Body of pancreas (tissue), 4 donors: ENCODE results near the gene ICAM5. TPM values are rescaled to one million over a fixed set of nuclear protein-coding genes. Genes with fewer than 3 reads are reported as not detected.

Experiments used
- ATAC-seq: fragments of 150-250 bp; one replicate; pipeline ENCODE4 v1.9.1; 2016
- DNase-seq, 4 donors: peaks; one replicate each; pipeline ENCODE4 v3.0.0-alpha.2; 2019
- H3K27ac ChIP-seq, 4 donors: fragments of 200-600 bp; sonication (generic); 1 replicate in 3 of 4; 2 replicates in 1 of 4; pipeline versions ENCODE4 v1.5.1 to v1.6.1; 2016 to 2019; ENCODE audit warnings: mild to moderate bottlenecking in 1 of 4, mixed read lengths in 1 of 4, moderate library complexity in 1 of 4
- H3K27me3 ChIP-seq, 2 donors: fragments of 200-600 bp; sonication (generic); one replicate each; pipeline ENCODE4 v1.6.0; 2016; ENCODE audit warnings: mild to moderate bottlenecking in 1 of 2
- H3K36me3 ChIP-seq, 2 donors: fragments of 200-600 bp; sonication (generic); replicated peaks in 1 of 2; 2 replicates each; pipeline ENCODE4 v1.5.1; 2016; ENCODE audit warnings: low read depth in 2 of 2; ENCODE audit not compliant: insufficient read depth in 1 of 2
- H3K4me1 ChIP-seq: fragments of 200-600 bp; sonication (generic); one replicate; pipeline ENCODE4 v1.6.0; 2016
- H3K4me3 ChIP-seq, 2 donors: fragments of 200-600 bp; sonication (generic); 1 replicate in 1 of 2; 2 replicates in 1 of 2; pipeline ENCODE4 v1.5.1; 2016 to 2019
- H3K9me3 ChIP-seq, 3 donors: fragments of 200-600 bp; sonication (generic); 1 replicate in 2 of 3; 2 replicates in 1 of 3; pipeline ENCODE4 v1.5.1; 2016
- CTCF ChIP-seq, 7 experiments: fragments of 450-650 bp in 4 of 7; fragments of 200-600 bp in 3 of 7; sonication (generic) in 3 of 7; IDR thresholded peaks; one replicate each; pipeline ENCODE4 v1.5.1; 2016 to 2019; ENCODE audit warnings: antibody characterized with exemption in 7 of 7
- POLR2A ChIP-seq, 3 donors: fragments of 450-650 bp; IDR thresholded peaks; one replicate each; pipeline ENCODE4 v1.6.1; 2016; ENCODE audit warnings: antibody characterized with exemption in 3 of 3, mild to moderate bottlenecking in 2 of 3
- WGBS, 2 donors: methylation state at CpG; one replicate each; pipeline ENCODE4 v1.1.5; 2017; 5-methylcytosine and 5-hydroxymethylcytosine counted together
- intact Hi-C: fragments of 100-400 bp; cut with DNase I; formaldehyde crosslinking; loops from one replicate; pipeline ENCODE4 v1.15.1; 2023
- total RNA-seq, 2 donors: library from RNA; depleted of rRNA; stranded (reverse); fragments of >200 nt; gene quantifications; one replicate each; pipeline ENCODE4 v1.1.0, GENCODE V29; 2016

ICAM5 gene
- total RNA-seq, 2 donors from 2014 or later, result 0.33 TPM; not detected in 1

- TF ChIP-seq CTCF (IDR thresholded peaks at IDR 0.05) (no peak), POLR2A (IDR thresholded peaks at IDR 0.05) (no peak)
- Histone ChIP-seq H3K27ac (peak overlapping the region in 3 of 4 donors; percentile 64 to 91 (median 90)), H3K36me3 (peaks cover 0 to 28% of the 10 kb centered on the region in 2 donors), H3K9me3 (no peaks in the 10 kb centered on the region), H3K4me1 (peaks cover 29% of the 10 kb centered on the region), H3K27me3 (no peaks in the 10 kb centered on the region), H3K4me3 (peak overlapping the region; percentile 57 to 80)
- WGBS, 2 donors, result 28 to 43% methylated on average over 5 to 18 of the region's 18 CpGs
- DNase-seq (no peak), ATAC-seq (no peak)
- intact Hi-C loops, result no loop called here
Measured at GRCh38 chr19:10332158-10332964, 42.6 kb downstream of the ICAM5 start.

GRCh38 chr19:10332965-10333757 is 43.4 kb downstream of the ICAM5 start, which contains the start of gene RAVER1:
RAVER1 (minus strand) TSS chr19:10333529; CDS start chr19:10333507, 22 bp downstream.
- Histone ChIP-seq H3K9me3 (no peaks in the 10 kb centered on the region), H3K36me3 (peaks cover 0 to 22% of the 10 kb centered on the region in 2 donors), H3K4me3 (peak within 1 kb of the TSS; percentile 57 to 80), H3K27me3 (no peaks in the 10 kb centered on the region), H3K4me1 (peaks cover 29% of the 10 kb centered on the region), H3K27ac (peak within 1 kb of the TSS; percentile 65 to 91 (median 86))
- peak in 1 of 7 experiments; percentile 17 for TF ChIP-seq CTCF (IDR thresholded peaks at IDR 0.05)
- peak; percentile 61 to 87 (median 81) for TF ChIP-seq POLR2A (IDR thresholded peaks at IDR 0.05)
- intact Hi-C loops, result no loop called here
- ATAC-seq (peak; percentile 93), DNase-seq (peak; percentile 98)
- WGBS, 2 donors, result 0 to 2% methylated on average over 14 to 81 of the region's 82 CpGs

- Histone ChIP-seq H3K27ac (peak overlapping the region; percentile 65 to 91 (median 86)), H3K27me3 (no peaks in the 10 kb centered on the region), H3K4me1 (peaks cover 29% of the 10 kb centered on the region), H3K36me3 (peaks cover 0 to 15% of the 10 kb centered on the region in 2 donors), H3K4me3 (peak overlapping the region; percentile 30 to 35), H3K9me3 (no peaks in the 10 kb centered on the region)
- intact Hi-C loops, result no loop called here
- peak in 2 of 4 donors; percentile 26 to 29 for DNase-seq
- peak; percentile 5 for ATAC-seq
- TF ChIP-seq POLR2A (IDR thresholded peaks at IDR 0.05) (no peak), CTCF (IDR thresholded peaks at IDR 0.05) (peak in 2 of 7 experiments; percentile 6 to 12)
- WGBS, 2 donors, result 7 to 11% methylated on average over 11 to 43 of the region's 44 CpGs
Measured at GRCh38 chr19:10333758-10334587, 44.2 kb downstream of the ICAM5 start.

GRCh38 chr19:10334588-10335351 is 45.0 kb downstream of the ICAM5 start:
- peaks cover 29% of the 10 kb centered on the region for H3K4me1 ChIP-seq
- no peaks in the 10 kb centered on the region for H3K27me3 ChIP-seq
- DNase-seq (peak; percentile 98), ATAC-seq (peak; percentile 84)
- TF ChIP-seq CTCF (IDR thresholded peaks at IDR 0.05) (peak in 2 of 7 experiments; percentile 1 to 15), POLR2A (IDR thresholded peaks at IDR 0.05) (peak; percentile 50 to 84 (median 81))
- peak overlapping the region; percentile 65 to 91 (median 86) for H3K27ac ChIP-seq
- peak overlapping the region; percentile 30 to 35 for H3K4me3 ChIP-seq
- peaks cover 0 to 8% of the 10 kb centered on the region in 2 donors for H3K36me3 ChIP-seq
- no peaks in the 10 kb centered on the region for H3K9me3 ChIP-seq
- intact Hi-C loops, result no loop called here
- WGBS, 2 donors, result 12 to 32% methylated on average over 17 to 59 of the region's 59 CpGs
